Peyer's patch (tissue), 4 donors: ENCODE results near the gene SLC66A2. TPM values are rescaled to one million over a fixed set of nuclear protein-coding genes. Genes with fewer than 3 reads are reported as not detected.

Source experiments
- DNase-seq, 3 donors: peaks; one replicate each; pipeline ENCODE4 v3.0.0-alpha.2; 2017 to 2019
- H3K27ac ChIP-seq, 4 donors: fragments of 200-600 bp; sonication (generic); one replicate each; pipeline ENCODE4 v1.5.1; 2016 to 2019
- H3K27me3 ChIP-seq, 2 donors: fragments of 200-600 bp; sonication (generic); one replicate each; pipeline ENCODE4 v1.5.1; 2019
- H3K36me3 ChIP-seq, 3 donors: fragments of 200-600 bp; sonication (generic); one replicate each; pipeline ENCODE4 v1.5.1; 2016 to 2019
- H3K4me1 ChIP-seq, 4 donors: fragments of 200-600 bp; sonication (generic); one replicate each; pipeline ENCODE4 v1.5.1; 2016 to 2019
- H3K4me3 ChIP-seq, 4 donors: fragments of 200-600 bp; sonication (generic); 1 replicate in 3 of 4; 2 replicates in 1 of 4; pipeline ENCODE4 v1.5.1; 2016 to 2019; ENCODE audit warnings: mild to moderate bottlenecking in 1 of 4
- H3K9me3 ChIP-seq, 4 donors: fragments of 200-600 bp; sonication (generic); one replicate each; pipeline ENCODE4 v1.5.1; 2016 to 2019; ENCODE audit warnings: mild to moderate bottlenecking in 1 of 4
- CTCF ChIP-seq, 6 experiments: fragments of 450-650 bp in 4 of 6; fragments of 200-600 bp in 2 of 6; sonication (generic) in 1 of 6; IDR thresholded peaks; one replicate each; pipeline ENCODE4 v1.5.1; 2017 to 2019; ENCODE audit warnings: antibody characterized with exemption in 6 of 6, mild to moderate bottlenecking in 3 of 6, moderate library complexity in 1 of 6
- POLR2A ChIP-seq, 2 donors: fragments of 450-650 bp; IDR thresholded peaks; one replicate each; pipeline ENCODE4 v1.5.1; 2017; ENCODE audit warnings: antibody characterized with exemption in 2 of 2, mild to moderate bottlenecking in 2 of 2, moderate library complexity in 2 of 2
- total RNA-seq, 4 donors: library from RNA; depleted of rRNA; stranded (reverse); fragments of >200 nt; gene quantifications; one replicate each; pipeline ENCODE4 v1.1.0, GENCODE V29; 2016

Gene SLC66A2
- total RNA-seq, 4 donors from 2014 or later: 28.0 to 41.4 (median 34.9) TPM

GRCh38 chr18:79955302-79956075, 4.0 kb upstream of the SLC66A2 start:
- Histone ChIP-seq H3K36me3 (no peaks in the 10 kb centered on the region), H3K27me3 (no peaks in the 10 kb centered on the region), H3K27ac (no peak overlapping the region), H3K4me3 (no peak overlapping the region), H3K4me1 (peaks cover 0 to 18% (median 5%) of the 10 kb centered on the region in 4 donors), H3K9me3 (no peaks in the 10 kb centered on the region)
- peak in 1 of 3 donors; percentile 42 for DNase-seq
- TF ChIP-seq CTCF (IDR thresholded peaks at IDR 0.05): no peak
- TF ChIP-seq POLR2A (IDR thresholded peaks at IDR 0.05): no peak

- no peaks in the 10 kb centered on the region for H3K36me3 ChIP-seq
- no peaks in the 10 kb centered on the region for H3K9me3 ChIP-seq
- no peaks in the 10 kb centered on the region for H3K27me3 ChIP-seq
- H3K4me3 ChIP-seq: no peak overlapping the region
- H3K4me1 ChIP-seq: peaks cover 0 to 20% (median 11%) of the 10 kb centered on the region in 4 donors
- peak in 1 of 3 donors; percentile 45 for DNase-seq
- TF ChIP-seq CTCF (IDR thresholded peaks at IDR 0.05) (no peak), POLR2A (IDR thresholded peaks at IDR 0.05) (no peak)
- H3K27ac ChIP-seq: peak overlapping the region in 2 of 4 donors; percentile 2 to 20
Measured at GRCh38 chr18:79954791-79955190, 3.3 kb upstream of the SLC66A2 start.

GRCh38 chr18:79953971-79954651, 2.7 kb upstream of the SLC66A2 start:
- H3K9me3 ChIP-seq: no peaks in the 10 kb centered on the region
- H3K4me3 ChIP-seq: no peak overlapping the region
- peaks cover 0 to 23% (median 15%) of the 10 kb centered on the region in 4 donors for H3K4me1 ChIP-seq
- DNase-seq: peak in 1 of 3 donors; percentile 78
- peak in 1 of 2 donors; percentile 11 for TF ChIP-seq POLR2A (IDR thresholded peaks at IDR 0.05)
- no peak for TF ChIP-seq CTCF (IDR thresholded peaks at IDR 0.05)
- peak overlapping the region in 2 of 4 donors; percentile 2 to 64 for H3K27ac ChIP-seq
- H3K27me3 ChIP-seq: no peaks in the 10 kb centered on the region
- H3K36me3 ChIP-seq: no peaks in the 10 kb centered on the region

- peak in 2 of 3 donors; percentile 50 to 65 for DNase-seq
- peaks cover 0 to 5% (median 0%) of the 10 kb centered on the region in 3 donors for H3K36me3 ChIP-seq
- TF ChIP-seq POLR2A (IDR thresholded peaks at IDR 0.05): no peak
- no peaks in the 10 kb centered on the region for H3K9me3 ChIP-seq
- H3K27me3 ChIP-seq: no peaks in the 10 kb centered on the region
- H3K4me1 ChIP-seq: peaks cover 0 to 32% (median 16%) of the 10 kb centered on the region in 4 donors
- H3K27ac ChIP-seq: peak overlapping the region in 1 of 4 donors; percentile 31
- H3K4me3 ChIP-seq: no peak overlapping the region
Measured at GRCh38 chr18:79952996-79953559, 1.6 kb upstream of the SLC66A2 start.

GRCh38 chr18:79952456-79952995, 1.1 kb upstream of the SLC66A2 start:
- TF ChIP-seq CTCF (IDR thresholded peaks at IDR 0.05) (no peak), POLR2A (IDR thresholded peaks at IDR 0.05) (no peak)

More at GRCh38 chr18:79952456-79952995, 1.1 kb upstream of the SLC66A2 start:
- no peak for DNase-seq
- H3K4me3 ChIP-seq: peak overlapping the region; percentile 90 to 99 (median 95)
- H3K4me1 ChIP-seq: peaks cover 0 to 37% (median 16%) of the 10 kb centered on the region in 4 donors
- peak overlapping the region in 2 of 4 donors; percentile 31 to 84 for H3K27ac ChIP-seq
- H3K9me3 ChIP-seq: no peaks in the 10 kb centered on the region
- peaks cover 0 to 5% (median 0%) of the 10 kb centered on the region in 3 donors for H3K36me3 ChIP-seq
- H3K27me3 ChIP-seq: no peaks in the 10 kb centered on the region
